ENCODE results near the gene OR1J4. TPM values are rescaled to one million over a fixed set of nuclear protein-coding genes. Genes with fewer than 3 reads are reported as not detected.

Gene OR1J4
- total RNA-seq, 1 experiment from 2014 or later: not detected

DNA sequence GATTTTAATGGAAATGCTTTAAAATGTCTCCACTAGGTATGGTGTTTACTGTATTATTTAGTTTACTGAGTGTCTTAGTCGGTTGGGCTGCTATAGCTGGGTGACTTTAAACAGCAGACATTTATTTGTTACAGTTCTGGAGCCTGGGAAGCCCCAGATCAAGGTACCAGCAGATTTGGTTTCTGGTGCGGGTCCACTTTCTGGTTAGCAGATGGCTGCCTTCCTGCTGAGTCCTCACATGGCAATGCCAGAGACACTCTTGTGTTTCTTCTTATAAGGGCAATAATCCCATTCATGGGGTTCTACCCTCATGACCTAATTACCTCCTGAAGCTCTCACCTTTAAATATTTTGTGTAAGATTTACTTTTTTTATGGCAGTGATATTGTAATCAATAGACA is 715 bp upstream of the OR1J4 start:
- Histone ChIP-seq H3K4me3 (replicated peaks in 1 of 2; ENCODE audit: low read depth in 1 of 2, low read length in 2 of 2) (no peak overlapping the region), H3K36me3 (ENCODE audit: control insufficient read depth in 1 of 2, insufficient read depth in 2 of 2, low read length in 2 of 2) (no peaks in the 10 kb centered on the region), H3K79me2 (ENCODE audit: insufficient read depth, low read length) (no peaks in the 10 kb centered on the region), H3K4me2 (ENCODE audit: low read length) (no peak overlapping the region), H2AFZ (ENCODE audit: low read depth, low read length, poor library complexity, severe bottlenecking) (no peak overlapping the region), H3K9me2 (ENCODE audit: insufficient read depth) (no peaks in the 10 kb centered on the region), H3K27ac (ENCODE audit: low read depth, low read length) (no peak overlapping the region), H3K9me3 (ENCODE audit: control insufficient read depth in 1 of 2, insufficient read depth in 1 of 2, low read depth in 1 of 2, low read length in 2 of 2) (no peaks in the 10 kb centered on the region), H3K4me1 (ENCODE audit: control insufficient read depth in 1 of 2, insufficient read depth in 2 of 2, low read length in 2 of 2) (no peaks in the 10 kb centered on the region), H3K27me3 (ENCODE audit: insufficient read depth, low read length) (peaks cover 62% of the 10 kb centered on the region), H3K9ac (ENCODE audit: low read length) (no peak overlapping the region), H4K20me1 (ENCODE audit: insufficient read depth) (no peaks in the 10 kb centered on the region)
- ChIA-PET POLR2A (no interaction called here), CTCF (interaction anchor here (1.7 kb wide), 1 partner anchor 20 kb away, joined by 6 read pairs; no protein-coding TSS in a partner anchor), RAD21 (ENCODE audit: low non-redundant PET in 1 of 2, low total read pairs in 2 of 2, uncharacterized antibody in 2 of 2, unreplicated experiment in 2 of 2) (no interaction called here)
- BruUV-seq (replicated peaks): no TSS peak
- no peak for TF ChIP-seq EGR1 (IDR thresholded peaks at IDR 0.05; ENCODE audit: low read depth)
- TF ChIP-seq YY1 (IDR thresholded peaks at IDR 0.05; ENCODE audit: extremely low read depth, insufficient replicate concordance, low read depth, low read length): no peak
- TF ChIP-seq, protein P1, sequence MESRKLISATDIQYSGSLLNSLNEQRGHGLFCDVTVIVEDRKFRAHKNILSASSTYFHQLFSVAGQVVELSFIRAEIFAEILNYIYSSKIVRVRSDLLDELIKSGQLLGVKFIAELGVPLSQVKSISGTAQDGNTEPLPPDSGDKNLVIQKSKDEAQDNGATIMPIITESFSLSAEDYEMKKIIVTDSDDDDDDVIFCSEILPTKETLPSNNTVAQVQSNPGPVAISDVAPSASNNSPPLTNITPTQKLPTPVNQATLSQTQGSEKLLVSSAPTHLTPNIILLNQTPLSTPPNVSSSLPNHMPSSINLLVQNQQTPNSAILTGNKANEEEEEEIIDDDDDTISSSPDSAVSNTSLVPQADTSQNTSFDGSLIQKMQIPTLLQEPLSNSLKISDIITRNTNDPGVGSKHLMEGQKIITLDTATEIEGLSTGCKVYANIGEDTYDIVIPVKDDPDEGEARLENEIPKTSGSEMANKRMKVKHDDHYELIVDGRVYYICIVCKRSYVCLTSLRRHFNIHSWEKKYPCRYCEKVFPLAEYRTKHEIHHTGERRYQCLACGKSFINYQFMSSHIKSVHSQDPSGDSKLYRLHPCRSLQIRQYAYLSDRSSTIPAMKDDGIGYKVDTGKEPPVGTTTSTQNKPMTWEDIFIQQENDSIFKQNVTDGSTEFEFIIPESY (IDR thresholded peaks at IDR 0.05; ENCODE audit: extremely low read depth, insufficient replicate concordance, low read length): no peak
- TF ChIP-seq, protein P2, sequence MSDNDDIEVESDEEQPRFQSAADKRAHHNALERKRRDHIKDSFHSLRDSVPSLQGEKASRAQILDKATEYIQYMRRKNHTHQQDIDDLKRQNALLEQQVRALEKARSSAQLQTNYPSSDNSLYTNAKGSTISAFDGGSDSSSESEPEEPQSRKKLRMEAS (IDR thresholded peaks at IDR 0.05): no peak
- TF ChIP-seq, protein P3, sequence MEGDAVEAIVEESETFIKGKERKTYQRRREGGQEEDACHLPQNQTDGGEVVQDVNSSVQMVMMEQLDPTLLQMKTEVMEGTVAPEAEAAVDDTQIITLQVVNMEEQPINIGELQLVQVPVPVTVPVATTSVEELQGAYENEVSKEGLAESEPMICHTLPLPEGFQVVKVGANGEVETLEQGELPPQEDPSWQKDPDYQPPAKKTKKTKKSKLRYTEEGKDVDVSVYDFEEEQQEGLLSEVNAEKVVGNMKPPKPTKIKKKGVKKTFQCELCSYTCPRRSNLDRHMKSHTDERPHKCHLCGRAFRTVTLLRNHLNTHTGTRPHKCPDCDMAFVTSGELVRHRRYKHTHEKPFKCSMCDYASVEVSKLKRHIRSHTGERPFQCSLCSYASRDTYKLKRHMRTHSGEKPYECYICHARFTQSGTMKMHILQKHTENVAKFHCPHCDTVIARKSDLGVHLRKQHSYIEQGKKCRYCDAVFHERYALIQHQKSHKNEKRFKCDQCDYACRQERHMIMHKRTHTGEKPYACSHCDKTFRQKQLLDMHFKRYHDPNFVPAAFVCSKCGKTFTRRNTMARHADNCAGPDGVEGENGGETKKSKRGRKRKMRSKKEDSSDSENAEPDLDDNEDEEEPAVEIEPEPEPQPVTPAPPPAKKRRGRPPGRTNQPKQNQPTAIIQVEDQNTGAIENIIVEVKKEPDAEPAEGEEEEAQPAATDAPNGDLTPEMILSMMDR (IDR thresholded peaks at IDR 0.05 in 2 of 3, conservative IDR thresholded peaks at IDR 0.05 in 1 of 3; ENCODE audit: borderline replicate concordance in 1 of 3, insufficient read depth in 1 of 3, low read depth in 2 of 3, low read length in 2 of 3): no peak
- TF ChIP-seq, protein P4, sequence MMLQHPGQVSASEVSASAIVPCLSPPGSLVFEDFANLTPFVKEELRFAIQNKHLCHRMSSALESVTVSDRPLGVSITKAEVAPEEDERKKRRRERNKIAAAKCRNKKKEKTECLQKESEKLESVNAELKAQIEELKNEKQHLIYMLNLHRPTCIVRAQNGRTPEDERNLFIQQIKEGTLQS (IDR thresholded peaks at IDR 0.05): no peak
- no peak for TF ChIP-seq ELF1 (IDR thresholded peaks at IDR 0.05; ENCODE audit: borderline replicate concordance, low read depth)
- ATAC-seq (no peak), DNase-seq (ENCODE audit: low read depth, low spot score) (no peak)
- intact Hi-C loops (cut with micrococcal nuclease): no loop called here
